Activated B cell treated with CpG ODN at 0.5 μM for 24 hours (primary cell): ENCODE measurements around the gene MACF1. TPM values are rescaled to one million over a fixed set of nuclear protein-coding genes. Genes with fewer than 3 reads are reported as not detected.

ENCODE experiments used
- ATAC-seq: fragments of 200-7000 bp; cut with Tn5 transposase; one replicate; pipeline ENCODE4 v1.10.0; 2021; ENCODE audit warnings: low read depth, mild to moderate bottlenecking, moderate library complexity
- CTCF ChIA-PET: fragments of 350-600 bp; sonication (Branson Sonifier 250); formaldehyde crosslinking; loops from one replicate; lab custom pipeline; 2021; ENCODE audit warnings: antibody characterized with exemption; lab: Charles Lee
- POLR2A ChIA-PET: fragments of 350-600 bp; sonication (Branson Sonifier 250); formaldehyde crosslinking; loops from one replicate; lab custom pipeline; 2021; ENCODE audit warnings: antibody characterized with exemption; lab: Charles Lee
- DNase-seq: peaks from one replicate; pipeline ENCODE4 v3.0.0; 2022
- H3K27ac Mint-ChIP-seq: one replicate; pipeline ENCODE4 v1.8.0; 2020; ENCODE audit warnings: mixed read lengths
- H3K27me3 Mint-ChIP-seq: one replicate; pipeline ENCODE4 v1.8.0; 2021; ENCODE audit warnings: mixed read lengths
- H3K36me3 Mint-ChIP-seq: one replicate; pipeline ENCODE4 v1.8.0; 2021; ENCODE audit warnings: low read depth, mixed read lengths
- H3K4me1 Mint-ChIP-seq: one replicate; pipeline ENCODE4 v1.8.0; 2021; ENCODE audit warnings: mixed read lengths
- H3K4me3 Mint-ChIP-seq: one replicate; pipeline ENCODE4 v1.8.0; 2020; ENCODE audit warnings: mild to moderate bottlenecking, mixed read lengths
- H3K9me3 Mint-ChIP-seq: one replicate; pipeline ENCODE4 v1.8.0; 2020; ENCODE audit warnings: mixed read lengths
- intact Hi-C: fragments of 100-400 bp; cut with micrococcal nuclease; formaldehyde crosslinking; loops from one replicate; pipeline ENCODE4 v1.15.1; 2024
- total RNA-seq: library from RNA; stranded (reverse); gene quantifications from 2 replicates; pipeline ENCODE4 v1.2.3, GENCODE V29; 2022
- TF ChIP-seq, protein P1 (sequence below): fragments of 200-600 bp; IDR thresholded peaks from one replicate; pipeline ENCODE4 v1.8.0; 2022; ENCODE audit warnings: antibody characterized with exemption, mild to moderate bottlenecking

Gene MACF1
- total RNA-seq, 1 donor from 2014 or later: 286 TPM

DNA sequence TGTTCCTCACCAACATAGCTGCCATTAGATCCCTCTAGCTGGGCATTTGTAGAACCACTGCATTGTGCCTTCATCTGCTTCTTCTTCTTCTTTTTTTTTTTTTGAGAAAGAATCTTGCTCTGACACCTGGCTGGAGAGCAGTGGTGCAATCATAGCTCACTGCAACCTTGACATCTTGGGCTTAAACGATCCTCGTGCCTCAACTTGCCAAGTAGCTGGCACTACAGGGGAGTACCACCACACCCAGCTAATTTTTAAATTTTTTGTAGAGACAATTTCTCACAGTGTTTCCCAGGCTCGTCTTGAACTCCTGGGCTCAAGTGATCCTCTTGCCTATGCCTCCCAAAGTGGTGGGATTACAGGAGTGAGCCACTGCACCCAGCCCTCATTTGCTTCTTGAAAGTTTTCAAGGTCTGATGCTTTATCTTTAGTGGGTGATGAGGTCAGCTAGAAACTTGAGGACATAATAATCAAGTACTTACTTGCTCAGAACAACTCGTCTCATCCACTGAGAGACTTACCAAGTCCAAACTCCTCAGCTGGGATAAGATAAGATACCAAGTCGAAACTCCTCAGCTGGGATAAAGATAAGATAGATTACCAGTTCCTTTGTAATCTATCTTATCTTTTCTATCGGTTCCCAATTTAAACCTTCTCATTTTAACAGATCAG lies 71.5 kb downstream of the MACF1 start:
- ATAC-seq (no peak), DNase-seq (no peak)
- ChIA-PET CTCF (interaction anchor here (1.3 kb wide), 1 partner anchor 17 kb away, joined by 5 read pairs; no protein-coding TSS in a partner anchor), POLR2A (interaction anchor here (0.6 kb wide), 1 partner anchor 39 kb away, joined by 3 read pairs; no protein-coding TSS in a partner anchor)
- TF ChIP-seq, protein P1, sequence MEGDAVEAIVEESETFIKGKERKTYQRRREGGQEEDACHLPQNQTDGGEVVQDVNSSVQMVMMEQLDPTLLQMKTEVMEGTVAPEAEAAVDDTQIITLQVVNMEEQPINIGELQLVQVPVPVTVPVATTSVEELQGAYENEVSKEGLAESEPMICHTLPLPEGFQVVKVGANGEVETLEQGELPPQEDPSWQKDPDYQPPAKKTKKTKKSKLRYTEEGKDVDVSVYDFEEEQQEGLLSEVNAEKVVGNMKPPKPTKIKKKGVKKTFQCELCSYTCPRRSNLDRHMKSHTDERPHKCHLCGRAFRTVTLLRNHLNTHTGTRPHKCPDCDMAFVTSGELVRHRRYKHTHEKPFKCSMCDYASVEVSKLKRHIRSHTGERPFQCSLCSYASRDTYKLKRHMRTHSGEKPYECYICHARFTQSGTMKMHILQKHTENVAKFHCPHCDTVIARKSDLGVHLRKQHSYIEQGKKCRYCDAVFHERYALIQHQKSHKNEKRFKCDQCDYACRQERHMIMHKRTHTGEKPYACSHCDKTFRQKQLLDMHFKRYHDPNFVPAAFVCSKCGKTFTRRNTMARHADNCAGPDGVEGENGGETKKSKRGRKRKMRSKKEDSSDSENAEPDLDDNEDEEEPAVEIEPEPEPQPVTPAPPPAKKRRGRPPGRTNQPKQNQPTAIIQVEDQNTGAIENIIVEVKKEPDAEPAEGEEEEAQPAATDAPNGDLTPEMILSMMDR: no peak
- intact Hi-C loops: no loop called here
- Mint-ChIP-seq H3K27me3 (no peaks in the 10 kb centered on the region), H3K4me3 (no peak overlapping the region), H3K36me3 (peaks cover 5% of the 10 kb centered on the region), H3K27ac (no peak overlapping the region), H3K4me1 (peaks cover 61% of the 10 kb centered on the region), H3K9me3 (no peaks in the 10 kb centered on the region)

DNA sequence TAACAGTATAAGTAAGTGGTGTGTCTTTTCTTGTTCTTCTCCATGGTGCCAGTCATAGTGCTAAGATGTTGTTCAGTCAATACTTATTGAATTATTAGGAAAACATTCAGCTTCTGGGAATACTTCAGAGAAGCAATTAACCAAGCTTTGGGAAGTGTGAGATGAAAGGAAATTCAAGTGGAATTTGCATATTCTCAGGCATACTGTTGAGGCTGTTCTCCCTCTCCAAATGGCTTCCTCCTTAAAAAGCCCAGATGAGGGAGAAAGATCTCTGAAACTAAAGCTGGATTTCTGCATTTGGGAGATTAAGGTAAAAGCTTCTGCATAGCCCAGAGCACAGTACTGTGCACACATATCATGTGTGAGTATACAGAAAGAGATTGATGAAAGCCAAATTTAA lies 73.4 kb downstream of the MACF1 start:
- peaks cover 42% of the 10 kb centered on the region for H3K4me1 Mint-ChIP-seq
- CTCF ChIA-PET: interaction anchor here (0.6 to 1.5 kb wide), 6 partner anchors 12 to 179 kb away, joined by 3 to 5 read pairs (median 4); no protein-coding TSS in a partner anchor
- H3K4me3 Mint-ChIP-seq: no peak overlapping the region
- H3K36me3 Mint-ChIP-seq: peaks cover 16% of the 10 kb centered on the region
- ATAC-seq (no peak), DNase-seq (no peak)
- H3K27ac Mint-ChIP-seq: no peak overlapping the region
- POLR2A ChIA-PET: no interaction called here
- TF ChIP-seq, protein P1: no peak
- H3K9me3 Mint-ChIP-seq: no peaks in the 10 kb centered on the region
- H3K27me3 Mint-ChIP-seq: no peaks in the 10 kb centered on the region
- intact Hi-C loops: no loop called here

DNA sequence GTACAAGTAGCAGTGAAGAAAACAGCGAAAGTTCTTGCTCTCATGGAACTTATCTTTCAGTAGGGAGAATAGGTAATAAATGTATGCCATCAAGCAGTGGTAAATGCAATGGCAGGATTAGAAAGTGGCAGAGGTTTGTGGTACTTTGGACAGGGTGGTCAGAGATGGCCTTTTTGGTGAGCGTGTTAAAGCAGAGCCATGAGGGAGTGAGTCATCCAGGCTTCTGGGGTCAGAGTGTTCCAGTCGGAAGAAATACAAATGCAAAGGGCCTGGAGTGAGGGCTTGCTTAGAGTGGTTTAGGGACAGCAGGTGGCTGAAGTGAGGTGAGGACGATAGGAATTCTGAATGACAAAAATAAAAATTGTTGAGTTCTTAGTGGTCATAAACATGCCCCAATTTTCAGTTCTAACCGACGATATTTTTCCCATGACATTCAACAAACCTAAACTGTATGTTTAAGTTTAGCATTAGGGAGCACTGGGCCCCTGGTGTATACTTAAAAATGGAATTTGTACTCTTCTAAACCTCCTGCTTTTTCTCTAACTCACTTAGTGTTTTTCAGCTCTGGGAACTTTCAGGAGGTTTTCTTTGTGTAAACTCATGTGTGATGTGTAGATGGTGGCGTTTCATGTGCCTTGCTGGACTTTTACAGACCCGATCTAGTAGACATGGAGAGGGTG lies 78.2 kb downstream of the MACF1 start:
- ATAC-seq: no peak
- intact Hi-C loops: no loop called here
- TF ChIP-seq, protein P1: no peak
- Mint-ChIP-seq H3K27me3 (no peaks in the 10 kb centered on the region), H3K4me1 (peaks cover 17% of the 10 kb centered on the region), H3K27ac (no peak overlapping the region), H3K4me3 (no peak overlapping the region), H3K9me3 (no peaks in the 10 kb centered on the region), H3K36me3 (peaks cover 59% of the 10 kb centered on the region)
- ChIA-PET POLR2A (no interaction called here), CTCF (interaction anchor here (1.5 kb wide), 2 partner anchors 13 to 24 kb away, joined by 3 to 4 read pairs; no protein-coding TSS in a partner anchor)
- no peak for DNase-seq

DNA sequence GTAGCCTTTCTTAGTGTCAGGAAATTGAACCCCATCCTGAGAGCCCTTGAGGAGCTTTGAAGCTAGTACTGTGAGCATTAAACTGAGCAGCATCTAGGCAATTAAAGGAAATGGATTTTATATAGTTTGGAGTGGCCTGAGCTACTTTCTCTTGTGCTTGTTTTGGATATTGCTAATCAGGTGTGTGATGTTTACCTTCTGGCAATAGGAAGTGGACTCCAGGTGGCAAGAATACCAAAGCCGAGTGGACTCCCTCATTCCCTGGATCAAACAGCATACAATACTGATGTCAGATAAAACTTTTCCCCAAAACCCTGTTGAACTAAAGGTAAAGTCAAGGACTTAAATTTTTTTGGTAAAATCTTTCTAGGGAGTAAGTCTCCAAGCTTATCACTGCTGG lies 79.4 kb downstream of the MACF1 start:
- ATAC-seq (no peak), DNase-seq (no peak)
- ChIA-PET CTCF (interaction anchor here (0.6 to 2.1 kb wide), 4 partner anchors 14 to 185 kb away, joined by 3 to 9 read pairs (median 4); no protein-coding TSS in a partner anchor), POLR2A (no interaction called here)
- Mint-ChIP-seq H3K36me3 (peaks cover 68% of the 10 kb centered on the region), H3K4me3 (no peak overlapping the region), H3K9me3 (no peaks in the 10 kb centered on the region), H3K4me1 (peaks cover 6% of the 10 kb centered on the region), H3K27ac (no peak overlapping the region), H3K27me3 (no peaks in the 10 kb centered on the region)
- TF ChIP-seq, protein P1: no peak
- intact Hi-C loops: no loop called here

DNA sequence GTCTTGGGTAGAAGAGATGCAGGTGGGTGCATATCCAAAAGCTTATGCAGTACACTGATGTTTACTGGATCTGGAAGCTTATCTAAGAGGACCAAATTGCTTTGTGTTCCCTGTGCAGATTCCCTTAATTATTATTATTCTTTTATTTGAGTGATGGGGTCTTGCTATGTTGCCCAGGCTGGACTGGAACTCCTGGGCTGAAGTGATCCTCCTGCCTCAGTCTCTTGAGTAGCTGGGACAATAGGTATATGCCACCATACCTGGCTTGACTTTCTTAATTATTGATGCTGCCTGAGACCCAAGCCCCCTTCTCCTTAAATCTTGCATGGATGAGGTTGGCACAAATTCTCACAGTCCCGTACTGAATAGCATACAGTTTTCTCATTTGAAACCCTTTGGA lies 83.0 kb downstream of the MACF1 start:
- Mint-ChIP-seq H3K4me1 (no peaks in the 10 kb centered on the region), H3K36me3 (peaks cover 88% of the 10 kb centered on the region), H3K4me3 (no peak overlapping the region), H3K27me3 (no peaks in the 10 kb centered on the region), H3K9me3 (no peaks in the 10 kb centered on the region), H3K27ac (no peak overlapping the region)
- DNase-seq: no peak
- TF ChIP-seq, protein P1: no peak
- intact Hi-C loops: no loop called here
- ChIA-PET CTCF (interaction anchor here (1.0 to 1.1 kb wide), 2 partner anchors 20 to 29 kb away, joined by 3 read pairs; no protein-coding TSS in a partner anchor), POLR2A (no interaction called here)
- no peak for ATAC-seq
